Measurements from ENCODE around the gene CLIC5.

DNA sequence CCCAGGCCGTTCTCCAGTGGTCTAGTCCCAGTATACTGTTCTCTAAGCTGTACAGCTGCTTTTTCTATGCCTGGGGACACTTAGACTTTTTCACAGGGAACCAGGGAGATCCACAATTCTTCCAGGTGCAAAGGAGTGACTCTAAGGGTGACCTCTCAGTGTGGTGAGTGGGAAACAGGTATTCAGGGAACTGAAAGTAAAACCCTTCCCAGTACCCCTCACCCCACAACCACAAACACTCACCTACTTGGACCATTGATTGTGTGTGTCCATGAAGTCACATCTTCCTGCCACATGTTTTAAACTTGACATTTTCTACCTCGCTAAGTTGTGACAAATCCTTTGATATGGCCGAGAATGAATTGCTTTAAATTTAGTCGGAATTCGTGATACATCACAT lies 183.6 kb downstream of the CLIC5 start:
- TF ChIP-seq, protein P1, sequence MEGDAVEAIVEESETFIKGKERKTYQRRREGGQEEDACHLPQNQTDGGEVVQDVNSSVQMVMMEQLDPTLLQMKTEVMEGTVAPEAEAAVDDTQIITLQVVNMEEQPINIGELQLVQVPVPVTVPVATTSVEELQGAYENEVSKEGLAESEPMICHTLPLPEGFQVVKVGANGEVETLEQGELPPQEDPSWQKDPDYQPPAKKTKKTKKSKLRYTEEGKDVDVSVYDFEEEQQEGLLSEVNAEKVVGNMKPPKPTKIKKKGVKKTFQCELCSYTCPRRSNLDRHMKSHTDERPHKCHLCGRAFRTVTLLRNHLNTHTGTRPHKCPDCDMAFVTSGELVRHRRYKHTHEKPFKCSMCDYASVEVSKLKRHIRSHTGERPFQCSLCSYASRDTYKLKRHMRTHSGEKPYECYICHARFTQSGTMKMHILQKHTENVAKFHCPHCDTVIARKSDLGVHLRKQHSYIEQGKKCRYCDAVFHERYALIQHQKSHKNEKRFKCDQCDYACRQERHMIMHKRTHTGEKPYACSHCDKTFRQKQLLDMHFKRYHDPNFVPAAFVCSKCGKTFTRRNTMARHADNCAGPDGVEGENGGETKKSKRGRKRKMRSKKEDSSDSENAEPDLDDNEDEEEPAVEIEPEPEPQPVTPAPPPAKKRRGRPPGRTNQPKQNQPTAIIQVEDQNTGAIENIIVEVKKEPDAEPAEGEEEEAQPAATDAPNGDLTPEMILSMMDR (conservative IDR thresholded peaks at IDR 0.05; ENCODE audit: low read length), result no peak
- TF ChIP-seq EZH2phosphoT487 (IDR thresholded peaks at IDR 0.05; ENCODE audit: borderline replicate concordance, low read depth, low read length), result no peak
